ENCODE measurements around the gene TDRD6.

TDRD6 gene

DNA sequence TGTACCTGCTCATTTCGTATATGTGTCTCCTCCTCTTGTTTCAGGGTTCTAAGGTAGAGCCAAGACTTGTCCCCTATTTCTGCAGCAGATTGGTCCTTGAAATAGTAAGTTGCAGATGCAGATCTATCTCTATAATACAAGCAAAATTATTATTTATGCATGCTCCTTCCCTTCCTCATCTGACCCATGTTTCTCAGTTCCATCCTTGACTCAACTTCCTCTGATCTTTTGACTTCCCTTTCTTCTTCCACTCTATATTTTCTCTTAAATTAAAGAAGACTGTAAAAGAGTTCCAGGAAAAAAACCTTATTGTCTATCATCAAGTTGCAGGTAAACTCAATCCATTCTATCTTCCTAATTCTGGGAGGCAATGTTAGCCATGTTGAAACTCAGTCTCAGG is 23.8 kb downstream of the TDRD6 start:
- TF ChIP-seq GATA3 (IDR thresholded peaks at IDR 0.05; ENCODE audit: low read depth, low read length): no peak
- TF ChIP-seq GATA2 (IDR thresholded peaks at IDR 0.05; ENCODE audit: low read depth, low read length): no peak

DNA sequence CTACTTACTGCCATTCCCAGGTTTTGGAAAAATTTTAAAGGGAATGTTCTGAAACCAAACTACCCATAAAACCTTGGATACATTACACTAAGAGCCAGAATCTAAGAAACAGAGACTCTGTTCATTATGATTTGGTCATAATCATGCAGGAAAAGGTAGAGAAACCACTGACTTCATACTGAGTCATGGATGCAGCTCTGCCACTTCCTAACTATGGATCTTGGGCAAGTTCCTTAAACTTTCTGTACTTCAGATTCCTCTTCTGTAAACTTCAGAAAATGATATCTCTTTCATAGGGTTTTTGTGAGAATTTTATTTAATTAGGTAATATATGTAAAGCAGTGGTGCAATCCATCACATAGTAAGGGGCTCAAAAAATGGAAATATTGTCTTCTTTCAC is 27.5 kb downstream of the TDRD6 start:
- no peak for TF ChIP-seq GATA2 (IDR thresholded peaks at IDR 0.05; ENCODE audit: low read depth, low read length)

DNA sequence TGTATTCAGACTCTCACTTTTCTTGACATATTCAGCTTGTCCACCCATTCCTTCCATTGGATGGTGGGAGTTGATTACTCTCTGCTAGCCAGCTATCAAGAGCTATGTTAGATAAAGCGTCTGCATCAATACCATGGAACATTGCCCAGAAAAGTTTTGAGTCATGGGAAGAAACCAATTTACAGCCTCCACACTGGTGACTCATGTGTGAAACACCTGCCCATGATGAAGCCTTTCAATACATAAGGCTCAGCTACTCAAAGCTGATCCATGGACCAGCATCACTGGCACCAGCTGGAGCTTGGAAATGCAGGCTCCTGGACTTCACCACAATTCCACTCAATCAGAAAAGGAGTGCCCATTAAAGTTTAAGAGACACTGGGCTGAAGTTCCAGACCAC is 31.4 kb downstream of the TDRD6 start:
- no peak for TF ChIP-seq GATA2 (IDR thresholded peaks at IDR 0.05; ENCODE audit: low read depth, low read length)
- TF ChIP-seq GATA3 (IDR thresholded peaks at IDR 0.05; ENCODE audit: low read depth, low read length): no peak

DNA sequence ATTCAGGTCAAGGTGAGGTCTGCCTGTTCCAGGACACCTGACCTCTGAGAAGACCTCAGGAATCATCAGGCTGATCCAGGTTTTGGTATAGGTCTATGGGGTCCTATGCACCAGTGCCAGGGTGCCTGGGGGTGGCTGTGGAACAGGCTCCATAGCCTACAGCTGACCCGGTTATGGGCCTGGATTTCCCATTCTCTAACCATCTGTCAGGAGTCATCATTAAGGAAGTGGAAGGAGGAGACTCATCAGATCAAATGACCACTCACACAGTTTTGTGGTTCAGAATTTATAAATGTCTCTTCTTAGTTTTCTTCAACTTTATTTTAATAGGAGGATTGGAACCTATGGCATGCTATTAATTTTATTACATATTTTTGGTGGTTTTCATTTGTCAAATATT is 32.7 kb downstream of the TDRD6 start:
- no peak for TF ChIP-seq GATA2 (IDR thresholded peaks at IDR 0.05; ENCODE audit: low read depth, low read length)
- TF ChIP-seq GATA3 (IDR thresholded peaks at IDR 0.05; ENCODE audit: low read depth, low read length): no peak

DNA sequence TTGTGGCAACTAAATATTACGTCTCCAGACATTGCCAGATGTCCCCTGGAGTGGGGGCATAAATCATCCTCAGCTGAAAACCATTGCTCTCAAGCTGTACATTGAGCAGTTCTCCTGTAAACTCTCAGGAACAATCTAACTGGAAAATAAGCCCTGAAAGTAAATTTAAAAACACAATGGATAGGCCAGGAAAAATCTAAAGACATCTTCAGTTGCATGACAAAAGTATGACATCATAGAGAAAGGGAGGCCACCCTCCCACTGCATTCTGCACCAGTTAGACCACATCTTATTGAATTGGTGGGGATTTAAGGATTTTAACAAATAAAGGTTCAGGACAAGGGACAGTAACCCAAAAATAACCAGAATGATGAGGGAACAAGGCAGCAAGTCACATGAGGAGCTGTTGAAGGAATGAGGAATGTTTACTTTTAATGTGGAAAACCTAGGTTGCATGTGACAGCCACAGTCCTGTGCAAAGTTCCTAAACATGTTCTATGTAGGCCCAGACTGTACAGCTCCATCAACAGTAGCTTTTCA is 42.2 kb downstream of the TDRD6 start:
- TF ChIP-seq GATA3 (IDR thresholded peaks at IDR 0.05; ENCODE audit: low read depth, low read length): no peak
- no peak for TF ChIP-seq GATA2 (IDR thresholded peaks at IDR 0.05; ENCODE audit: low read depth, low read length)

DNA sequence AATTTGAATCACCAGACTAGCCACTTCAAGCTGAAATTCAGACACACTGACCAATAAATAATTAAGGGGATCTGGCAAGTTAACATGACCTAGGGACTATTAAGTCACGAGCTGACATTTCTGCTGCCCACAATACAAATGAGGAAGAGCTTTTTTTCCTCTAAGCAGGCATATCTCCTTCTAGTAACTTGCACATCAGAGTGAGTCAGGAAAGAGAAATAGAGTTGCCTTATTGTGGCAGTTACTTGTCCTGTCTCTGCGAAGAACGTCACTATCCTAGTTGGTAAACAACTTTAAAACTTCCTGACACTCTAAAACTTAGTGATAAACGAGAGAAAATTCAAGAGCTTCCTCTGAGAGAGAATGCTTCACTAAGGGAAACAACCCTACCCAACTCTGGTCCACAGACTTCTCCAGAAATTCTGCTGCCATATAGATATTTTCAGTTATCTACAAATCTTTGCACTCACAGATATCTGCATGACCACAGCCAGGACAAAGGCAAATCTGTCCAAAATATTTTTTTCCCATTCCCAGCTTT is 43.3 kb downstream of the TDRD6 start:
- TF ChIP-seq GATA3 (IDR thresholded peaks at IDR 0.05; ENCODE audit: low read depth, low read length) (no peak), GATA2 (IDR thresholded peaks at IDR 0.05; ENCODE audit: low read depth, low read length) (no peak)

DNA sequence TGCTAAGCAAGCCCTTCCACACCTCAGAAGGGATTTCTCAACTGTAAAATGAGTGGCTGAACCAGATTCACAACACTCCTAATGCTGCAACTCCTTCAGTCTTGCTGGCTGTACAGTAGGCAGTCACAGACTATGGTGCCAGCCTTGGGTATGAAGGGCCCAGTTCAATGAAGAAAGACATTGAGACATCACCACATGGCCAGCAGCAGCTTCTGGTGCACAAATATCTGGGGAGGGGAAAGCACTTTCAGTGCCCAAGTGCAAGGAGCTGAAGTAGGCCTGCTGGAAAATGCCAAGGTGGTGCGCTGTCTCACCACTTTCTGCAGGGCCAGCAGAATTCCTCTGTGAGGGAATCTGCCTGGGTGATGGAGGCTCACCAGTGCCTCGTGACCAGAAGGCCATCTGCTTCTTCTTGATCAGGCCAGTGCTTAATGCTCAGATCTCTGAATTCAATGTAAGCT is 45.7 kb downstream of the TDRD6 start:
- TF ChIP-seq GATA3 (IDR thresholded peaks at IDR 0.05; ENCODE audit: low read depth, low read length): no peak
- TF ChIP-seq GATA2 (IDR thresholded peaks at IDR 0.05; ENCODE audit: low read depth, low read length): no peak

DNA sequence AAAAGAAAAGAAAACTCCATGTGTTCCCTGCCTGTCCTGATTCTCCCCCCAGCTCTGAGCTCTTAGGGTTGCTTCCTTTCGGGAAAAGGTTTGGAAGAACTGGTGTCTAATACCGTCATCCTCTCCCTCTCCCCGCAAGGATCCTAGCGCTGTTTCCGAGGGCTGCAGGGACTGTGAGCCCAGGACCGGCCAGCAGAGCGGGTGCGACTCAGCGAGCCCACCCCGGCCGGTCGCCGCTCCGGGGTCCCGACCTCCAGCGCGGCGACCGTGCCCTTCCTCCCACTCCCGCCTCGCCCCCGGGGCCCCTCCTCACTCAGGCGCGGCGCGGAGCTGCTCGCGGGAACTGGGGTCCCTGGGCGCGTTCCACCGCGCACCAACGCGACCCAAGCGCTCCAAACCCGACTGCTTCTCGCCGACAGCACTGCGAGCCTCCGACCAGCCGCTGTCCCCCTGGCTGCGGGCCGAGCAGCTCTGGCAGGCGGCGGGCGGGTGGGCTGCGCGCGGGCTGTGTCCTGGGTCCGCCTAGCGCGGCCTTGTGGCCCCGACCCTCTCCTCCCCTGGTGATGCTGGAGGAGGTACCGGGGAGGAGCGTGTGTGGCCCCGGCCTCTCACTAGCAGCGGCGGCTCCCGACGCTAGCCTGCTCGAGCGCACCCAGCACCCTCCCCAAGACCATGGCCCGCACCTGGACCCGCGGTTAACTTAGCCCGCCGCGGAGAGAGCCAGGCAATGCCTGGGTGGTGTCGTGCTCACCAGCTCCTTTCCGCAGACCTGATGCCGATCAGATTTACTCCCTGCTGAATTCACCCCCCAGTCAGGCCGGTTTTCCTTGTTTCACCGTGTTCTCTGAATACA is 47.4 kb downstream of the TDRD6 start, which contains the start of gene PLA2G7:
TSS of gene PLA2G7 (minus strand) at position 509 of the 853 bp plus-strand sequence. CDS start 12,484 bp downstream, outside the sequence.
- TF ChIP-seq GATA3 (IDR thresholded peaks at IDR 0.05; ENCODE audit: low read depth, low read length): no peak
- TF ChIP-seq GATA2 (IDR thresholded peaks at IDR 0.05; ENCODE audit: low read depth, low read length): no peak

DNA sequence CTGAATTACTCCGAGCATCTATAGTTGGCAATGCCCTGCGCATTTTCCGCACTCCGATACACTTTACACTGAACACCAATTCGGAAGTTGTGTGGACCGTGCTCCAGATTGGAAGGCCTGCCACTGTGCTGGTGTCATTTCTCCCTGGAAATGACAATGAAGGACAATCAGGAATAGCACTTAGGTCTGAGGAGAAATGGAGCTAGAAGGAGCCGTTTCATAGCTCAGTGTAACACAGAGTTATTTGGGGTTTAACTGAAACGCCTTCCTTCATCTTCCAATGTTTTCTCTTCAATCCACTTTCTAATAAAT is 48.0 kb downstream of the TDRD6 start:
- TF ChIP-seq GATA2 (IDR thresholded peaks at IDR 0.05; ENCODE audit: low read depth, low read length) (no peak), GATA3 (IDR thresholded peaks at IDR 0.05; ENCODE audit: low read depth, low read length) (no peak)

DNA sequence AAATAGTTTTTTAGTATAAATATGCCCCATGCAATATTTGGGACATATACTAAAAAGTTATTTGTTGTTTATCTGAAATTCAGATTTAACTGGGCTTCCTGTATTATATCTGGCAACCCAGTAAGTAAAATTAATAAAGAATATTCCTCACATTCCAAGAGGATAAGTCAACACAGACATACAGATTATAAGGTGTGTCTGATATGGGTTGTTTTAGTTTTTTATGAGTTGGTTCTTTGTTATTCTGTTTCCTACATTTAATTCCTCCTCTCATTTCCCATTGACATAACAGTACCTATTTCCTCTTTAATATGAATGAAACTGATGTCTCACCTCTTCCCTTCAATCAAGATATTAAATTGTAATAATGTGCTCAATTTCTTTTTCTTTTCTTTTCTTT is 49.2 kb downstream of the TDRD6 start:
- TF ChIP-seq GATA3 (IDR thresholded peaks at IDR 0.05; ENCODE audit: low read depth, low read length): no peak
- no peak for TF ChIP-seq GATA2 (IDR thresholded peaks at IDR 0.05; ENCODE audit: low read depth, low read length)

DNA sequence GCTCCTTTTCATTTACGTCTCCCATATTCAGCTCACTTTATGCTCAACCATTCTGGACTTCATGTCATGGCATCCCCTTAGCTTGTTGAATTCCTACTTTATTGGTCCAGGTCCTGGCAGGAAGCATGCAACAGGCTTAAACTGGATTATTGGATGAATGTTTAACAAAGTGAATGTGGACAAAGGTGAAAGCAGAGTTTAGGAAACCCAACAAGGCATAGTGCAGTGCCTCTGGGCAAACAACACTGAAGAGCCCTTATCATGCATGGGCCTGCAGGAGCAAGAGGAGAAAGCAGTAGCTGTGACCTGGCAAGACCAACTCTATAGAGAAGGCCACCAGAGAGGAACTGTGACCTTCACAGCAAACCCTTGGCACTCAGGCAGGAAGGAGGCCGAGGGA is 53.8 kb downstream of the TDRD6 start:
- TF ChIP-seq GATA2 (IDR thresholded peaks at IDR 0.05; ENCODE audit: low read depth, low read length): no peak
- no peak for TF ChIP-seq GATA3 (IDR thresholded peaks at IDR 0.05; ENCODE audit: low read depth, low read length)

DNA sequence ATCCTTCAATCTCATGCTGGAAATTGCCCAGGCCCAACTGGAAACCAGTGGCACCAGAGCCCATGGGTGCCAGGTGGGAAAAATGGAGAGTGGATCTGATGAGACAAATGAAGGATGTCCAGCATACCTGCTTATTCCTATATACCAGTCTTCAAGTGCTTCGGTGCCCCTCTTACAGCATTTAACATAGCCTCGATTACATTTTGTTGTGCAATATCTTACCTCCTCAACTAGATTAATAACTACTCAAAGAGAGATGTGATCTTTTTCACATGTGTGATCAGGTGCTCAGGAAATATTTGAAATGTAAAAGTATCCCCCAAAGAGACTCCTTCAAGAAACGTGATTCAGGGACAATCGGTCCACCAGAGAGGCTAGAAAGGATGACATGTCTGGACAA is 54.2 kb downstream of the TDRD6 start:
- TF ChIP-seq GATA3 (IDR thresholded peaks at IDR 0.05; ENCODE audit: low read depth, low read length) (no peak), GATA2 (IDR thresholded peaks at IDR 0.05; ENCODE audit: low read depth, low read length) (no peak)

DNA sequence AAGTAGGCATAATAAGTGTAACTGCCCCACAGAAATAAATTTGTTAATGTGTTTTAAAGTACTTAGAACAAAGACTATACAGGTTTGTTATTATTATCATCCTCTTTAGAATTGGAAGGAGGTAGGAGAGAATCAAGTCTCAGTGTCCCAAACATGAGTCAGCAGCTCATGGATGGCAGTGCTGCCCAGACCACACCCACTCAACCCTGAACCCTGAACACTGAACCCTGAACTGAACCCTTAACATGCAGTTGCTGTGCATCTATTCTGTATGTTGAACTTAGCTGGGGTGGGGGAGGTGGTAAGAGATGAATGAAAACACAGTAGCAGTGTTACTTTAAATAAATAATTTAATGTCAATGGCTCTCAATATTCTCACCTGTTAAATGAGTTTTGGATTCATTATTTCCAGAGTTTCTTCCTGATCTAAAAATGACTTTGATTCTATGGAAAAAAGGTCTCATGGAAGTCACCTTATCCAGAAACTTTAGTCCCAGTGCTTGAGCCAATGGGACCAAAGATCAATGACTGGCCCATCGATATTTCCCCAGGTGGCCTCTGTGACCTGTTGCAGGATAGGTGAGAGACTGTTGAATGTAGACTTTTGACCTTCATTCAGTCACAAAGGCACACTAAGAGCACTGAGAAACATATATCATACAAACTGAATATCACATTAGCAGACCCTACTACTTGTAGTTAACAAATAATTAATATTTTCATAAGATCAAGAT is 55.9 kb downstream of the TDRD6 start:
- TF ChIP-seq GATA3 (IDR thresholded peaks at IDR 0.05; ENCODE audit: low read depth, low read length) (no peak), GATA2 (IDR thresholded peaks at IDR 0.05; ENCODE audit: low read depth, low read length) (no peak)

DNA sequence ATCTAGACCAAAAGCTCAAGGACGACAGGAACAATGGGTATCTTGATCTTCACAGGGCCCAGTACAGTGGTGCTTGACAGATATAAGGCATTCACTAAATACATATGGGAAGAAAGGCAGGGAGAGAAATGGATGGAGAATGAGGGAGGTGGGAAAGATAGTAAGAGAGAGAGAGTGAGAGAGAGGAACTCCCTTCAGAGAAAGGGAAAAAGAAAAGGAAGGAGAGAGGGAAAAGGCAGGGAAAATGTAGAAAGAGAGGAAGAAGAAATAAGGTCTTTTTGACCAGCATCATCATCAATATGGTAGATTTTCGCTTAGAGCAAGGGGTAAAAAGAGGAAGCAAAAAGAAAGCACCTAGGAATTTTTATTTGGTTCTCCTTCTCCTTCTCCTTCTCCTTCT is 58.3 kb downstream of the TDRD6 start:
- TF ChIP-seq GATA2 (IDR thresholded peaks at IDR 0.05; ENCODE audit: low read depth, low read length) (no peak), GATA3 (IDR thresholded peaks at IDR 0.05; ENCODE audit: low read depth, low read length) (no peak)

All from SH-SY5Y (cell line).